D721Med (cell line): ENCODE results near the gene KMT2C.

Experiments used
- DNase-seq: peaks from one replicate; pipeline ENCODE4 v3.0.0; 2011; ENCODE audit warnings: low spot score; ENCODE audit not compliant: insufficient read length
- FAIRE-seq: peaks from 2 replicates; lab custom pipeline; 2011; peaks lifted over from hg19 to GRCh38; lab: Jason Lieb, UNC
- TF ChIP-seq, protein P1 (sequence below): IDR thresholded peaks from 2 replicates; pipeline ENCODE4 v1.5.1; 2012; ENCODE audit warnings: mild to moderate bottlenecking, control low read depth; ENCODE audit not compliant: insufficient read depth; ENCODE audit errors: missing control alignments

Gene KMT2C

GRCh38 chr7:152090747-152091146 lies 345.1 kb downstream of the KMT2C start:
- TF ChIP-seq, protein P1, sequence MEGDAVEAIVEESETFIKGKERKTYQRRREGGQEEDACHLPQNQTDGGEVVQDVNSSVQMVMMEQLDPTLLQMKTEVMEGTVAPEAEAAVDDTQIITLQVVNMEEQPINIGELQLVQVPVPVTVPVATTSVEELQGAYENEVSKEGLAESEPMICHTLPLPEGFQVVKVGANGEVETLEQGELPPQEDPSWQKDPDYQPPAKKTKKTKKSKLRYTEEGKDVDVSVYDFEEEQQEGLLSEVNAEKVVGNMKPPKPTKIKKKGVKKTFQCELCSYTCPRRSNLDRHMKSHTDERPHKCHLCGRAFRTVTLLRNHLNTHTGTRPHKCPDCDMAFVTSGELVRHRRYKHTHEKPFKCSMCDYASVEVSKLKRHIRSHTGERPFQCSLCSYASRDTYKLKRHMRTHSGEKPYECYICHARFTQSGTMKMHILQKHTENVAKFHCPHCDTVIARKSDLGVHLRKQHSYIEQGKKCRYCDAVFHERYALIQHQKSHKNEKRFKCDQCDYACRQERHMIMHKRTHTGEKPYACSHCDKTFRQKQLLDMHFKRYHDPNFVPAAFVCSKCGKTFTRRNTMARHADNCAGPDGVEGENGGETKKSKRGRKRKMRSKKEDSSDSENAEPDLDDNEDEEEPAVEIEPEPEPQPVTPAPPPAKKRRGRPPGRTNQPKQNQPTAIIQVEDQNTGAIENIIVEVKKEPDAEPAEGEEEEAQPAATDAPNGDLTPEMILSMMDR = no peak
- no peak for DNase-seq
- FAIRE-seq = no peak

DNA sequence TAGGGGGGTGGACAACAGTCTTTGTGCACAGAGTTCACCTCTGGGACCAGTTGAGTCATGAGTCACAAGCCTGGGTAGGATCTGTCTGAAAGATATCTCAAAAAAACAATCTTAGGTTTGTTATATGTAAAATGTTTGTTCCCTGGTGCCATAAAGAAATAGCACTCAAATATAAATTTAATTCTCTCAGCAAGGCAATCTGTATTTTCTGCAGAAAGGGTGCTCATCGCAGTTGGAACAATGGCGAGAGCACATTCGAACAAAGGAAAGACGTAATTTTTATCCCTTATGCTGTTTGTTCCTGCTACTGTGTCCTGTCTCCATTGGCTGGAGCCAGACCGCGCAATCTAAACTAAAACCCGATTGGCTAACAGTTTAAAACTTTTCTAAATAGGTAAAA lies 346.6 kb downstream of the KMT2C start:
- DNase-seq (no peak), FAIRE-seq (no peak)
- TF ChIP-seq, protein P1 = no peak

- FAIRE-seq = no peak
- TF ChIP-seq, protein P1 = no peak
- no peak for DNase-seq
Measured at GRCh38 chr7:152086513-152086912, 349.3 kb downstream of the KMT2C start.

- FAIRE-seq (no peak), DNase-seq (no peak)
- TF ChIP-seq, protein P1 = no peak
Measured at GRCh38 chr7:152085131-152085530, 350.7 kb downstream of the KMT2C start.
